GM18517 (cell line): Measurements from ENCODE around the gene ACAD11.

ENCODE experiments used
- ATAC-seq: cut with Tn5 transposase; IDR thresholded peaks from one replicate; pipeline ENCODE4 v1.9.1; 2021; ENCODE audit warnings: mild to moderate bottlenecking, moderate library complexity; ENCODE audit not compliant: unreplicated experiment

Gene ACAD11

GRCh38 chr3:132521901-132522300, 137.7 kb downstream of the ACAD11 start:
- ATAC-seq: no peak

GRCh38 chr3:132519914-132520313, 139.7 kb downstream of the ACAD11 start:
- ATAC-seq: no peak

- ATAC-seq: no peak
Measured at GRCh38 chr3:132517311-132517710, 142.3 kb downstream of the ACAD11 start.

GRCh38 chr3:132513057-132513456, 146.6 kb downstream of the ACAD11 start:
- no peak for ATAC-seq

GRCh38 chr3:132509506-132509905, 150.1 kb downstream of the ACAD11 start:
- ATAC-seq: no peak

- ATAC-seq: no peak
Measured at GRCh38 chr3:132509096-132509495, 150.5 kb downstream of the ACAD11 start.
